ENCODE results near the gene PPM1E. TPM values are rescaled to one million over a fixed set of nuclear protein-coding genes. Genes with fewer than 3 reads are reported as not detected.

PPM1E gene
- total and polyA plus RNA-seq, 2 experiments from 2014 or later, result 0.42 to 0.77 TPM

- DNase-seq (ENCODE audit: low spot score), result peak; percentile 5
- Histone ChIP-seq H2AFZ (no peak overlapping the region), H3K4me3 (no peak overlapping the region), H3K27ac (peak overlapping the region; percentile 45), H3K9me2 (replicated peaks; ENCODE audit: insufficient read depth) (no peaks in the 10 kb centered on the region), H3K4me2 (no peak overlapping the region), H3K9me3 (ENCODE audit: low read depth) (no peaks in the 10 kb centered on the region), H3K27me3 (no peaks in the 10 kb centered on the region), H3K4me1 (ENCODE audit: insufficient read depth) (no peaks in the 10 kb centered on the region), H3K79me2 (no peaks in the 10 kb centered on the region), H3K36me3 (replicated peaks; ENCODE audit: insufficient read depth, low read depth) (no peaks in the 10 kb centered on the region), H4K20me1 (ENCODE audit: insufficient read depth, poor library complexity, severe bottlenecking) (no peaks in the 10 kb centered on the region)
- no peak for TF ChIP-seq CTCF (IDR thresholded peaks at IDR 0.05; ENCODE audit: poor library complexity)
- no peak for TF ChIP-seq EZH2phosphoT487 (IDR thresholded peaks at IDR 0.05; ENCODE audit: low read depth, severe bottlenecking, unreplicated experiment)
- TF ChIP-seq EZH2 (IDR thresholded peaks at IDR 0.05; ENCODE audit: borderline replicate concordance), result no peak
- 84% methylated on average over 2 of the region's 2 CpGs for WGBS (ENCODE audit: low lambda C conversion rate, missing lambda C conversion rate)
Observed at GRCh38 chr17:58913971-58914769, 158.5 kb downstream of the PPM1E start.

GRCh38 chr17:58917228-58917627, 161.6 kb downstream of the PPM1E start:
- no peaks in the 10 kb centered on the region for H4K20me1 ChIP-seq (ENCODE audit: insufficient read depth, poor library complexity, severe bottlenecking)

DNA sequence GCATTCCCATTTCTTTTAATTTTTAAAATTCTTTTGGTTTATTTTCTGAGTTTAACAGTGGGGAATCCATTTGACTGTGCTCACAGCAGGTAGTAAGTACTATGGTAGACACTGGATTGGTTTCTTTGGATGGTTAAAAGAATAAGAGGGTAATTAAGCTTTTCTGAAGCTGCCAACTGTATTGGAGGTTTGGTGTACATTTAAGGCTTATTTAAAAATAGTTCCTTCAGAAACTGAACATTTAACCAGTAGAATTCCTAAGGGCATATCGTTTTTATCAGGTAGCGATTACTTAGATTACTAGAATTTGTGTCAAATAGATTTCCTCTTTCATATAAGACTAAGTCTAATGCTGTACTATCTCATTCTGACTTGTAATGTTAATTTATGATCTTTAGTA, 162.4 kb downstream of the PPM1E start:
- Histone ChIP-seq H3K27me3 (no peaks in the 10 kb centered on the region), H3K36me3 (replicated peaks; ENCODE audit: insufficient read depth, low read depth) (no peaks in the 10 kb centered on the region), H4K20me1 (ENCODE audit: insufficient read depth, poor library complexity, severe bottlenecking) (no peaks in the 10 kb centered on the region), H2AFZ (no peak overlapping the region), H3K4me3 (no peak overlapping the region), H3K9me2 (replicated peaks; ENCODE audit: insufficient read depth) (no peaks in the 10 kb centered on the region), H3K79me2 (no peaks in the 10 kb centered on the region), H3K9me3 (ENCODE audit: low read depth) (no peaks in the 10 kb centered on the region), H3K4me2 (no peak overlapping the region), H3K4me1 (ENCODE audit: insufficient read depth) (no peaks in the 10 kb centered on the region), H3K27ac (no peak overlapping the region)
- no peak for DNase-seq (ENCODE audit: low spot score)
- no peak for TF ChIP-seq EZH2 (IDR thresholded peaks at IDR 0.05; ENCODE audit: borderline replicate concordance)
- no peak for TF ChIP-seq EZH2phosphoT487 (IDR thresholded peaks at IDR 0.05; ENCODE audit: low read depth, severe bottlenecking, unreplicated experiment)
- no peak for TF ChIP-seq CTCF (IDR thresholded peaks at IDR 0.05; ENCODE audit: poor library complexity)
- 75% methylated on average over 2 of the region's 2 CpGs for WGBS (ENCODE audit: low lambda C conversion rate, missing lambda C conversion rate)

More at GRCh38 chr17:58917228-58917627, 161.6 kb downstream of the PPM1E start:
- no peaks in the 10 kb centered on the region for H3K27me3 ChIP-seq
- H3K4me2 ChIP-seq, result no peak overlapping the region
- TF ChIP-seq EZH2phosphoT487 (IDR thresholded peaks at IDR 0.05; ENCODE audit: low read depth, severe bottlenecking, unreplicated experiment) (no peak), EZH2 (IDR thresholded peaks at IDR 0.05; ENCODE audit: borderline replicate concordance) (no peak)
- no peak for DNase-seq (ENCODE audit: low spot score)
- H3K79me2 ChIP-seq, result no peaks in the 10 kb centered on the region
- no peak overlapping the region for H2AFZ ChIP-seq
- no peaks in the 10 kb centered on the region for H3K9me3 ChIP-seq (ENCODE audit: low read depth)
- H3K9me2 ChIP-seq (replicated peaks; ENCODE audit: insufficient read depth), result no peaks in the 10 kb centered on the region
- no peaks in the 10 kb centered on the region for H3K36me3 ChIP-seq (replicated peaks; ENCODE audit: insufficient read depth, low read depth)
- no peak overlapping the region for H3K4me3 ChIP-seq
- H3K27ac ChIP-seq, result no peak overlapping the region
- WGBS (ENCODE audit: low lambda C conversion rate, missing lambda C conversion rate), result 85% methylated on average over 1 of the region's 1 CpG
- H3K4me1 ChIP-seq (ENCODE audit: insufficient read depth), result no peaks in the 10 kb centered on the region

DNA sequence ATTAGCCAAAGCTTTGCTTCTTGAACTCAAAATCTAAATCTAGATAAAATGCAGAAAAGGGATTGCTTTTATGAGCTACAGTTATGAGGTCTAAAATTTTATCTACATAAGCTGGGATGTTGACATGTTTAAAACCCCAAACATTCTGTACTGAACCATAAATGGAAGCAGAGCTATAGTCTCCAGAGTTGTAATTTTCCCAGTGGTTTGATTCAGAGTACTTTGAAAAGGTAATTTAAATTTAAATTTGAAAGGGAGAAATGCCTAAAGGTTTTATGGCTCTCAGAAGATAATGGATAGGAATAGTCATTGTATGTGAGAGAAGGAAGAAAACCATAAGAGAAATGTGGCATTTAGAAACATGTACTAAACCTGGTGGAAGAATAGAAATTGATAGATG, 163.2 kb downstream of the PPM1E start:
- no peaks in the 10 kb centered on the region for H3K4me1 ChIP-seq (ENCODE audit: insufficient read depth)
- H3K4me2 ChIP-seq, result no peak overlapping the region
- DNase-seq (ENCODE audit: low spot score), result no peak
- no peaks in the 10 kb centered on the region for H3K79me2 ChIP-seq
- H4K20me1 ChIP-seq (ENCODE audit: insufficient read depth, poor library complexity, severe bottlenecking), result no peaks in the 10 kb centered on the region
- H3K36me3 ChIP-seq (replicated peaks; ENCODE audit: insufficient read depth, low read depth), result no peaks in the 10 kb centered on the region
- no peaks in the 10 kb centered on the region for H3K9me2 ChIP-seq (replicated peaks; ENCODE audit: insufficient read depth)
- H3K27ac ChIP-seq, result no peak overlapping the region
- no peak for TF ChIP-seq EZH2 (IDR thresholded peaks at IDR 0.05; ENCODE audit: borderline replicate concordance)
- H3K4me3 ChIP-seq, result no peak overlapping the region
- H3K27me3 ChIP-seq, result no peaks in the 10 kb centered on the region
- H3K9me3 ChIP-seq (ENCODE audit: low read depth), result no peaks in the 10 kb centered on the region
- H2AFZ ChIP-seq, result no peak overlapping the region
